Left cardiac atrium (tissue), 4 donors: ENCODE measurements around the gene SST. TPM values are rescaled to one million over a fixed set of nuclear protein-coding genes. Genes with fewer than 3 reads are reported as not detected.
"Not testable (repeated sequence)": the region's sequence is repeated elsewhere in the genome, so short reads cannot be mapped to it uniquely, and the experiment has no call there.

ENCODE experiments used
- ATAC-seq, 2 donors: fragments of 200-7000 bp; cut with Tn5 transposase; one replicate each; pipeline ENCODE4 v1.9.1; 2020; ENCODE audit warnings: mild to moderate bottlenecking in 2 of 2, moderate library complexity in 2 of 2
- DNase-seq: peaks from one replicate; pipeline ENCODE4 v3.0.0-alpha.2; 2020
- intact Hi-C, 2 donors: fragments of 100-400 bp; cut with DNase I; formaldehyde crosslinking; loops; one replicate each; pipeline versions ENCODE4 v1.14.1 to v1.15.1; 2022 to 2023
- total RNA-seq, 2 donors: library from RNA; stranded (reverse); fragmentation: NEBNext Ultra II Directional; extraction: Animal tissue kit (Norgen Biotek cat#: 25700); gene quantifications; one replicate each; pipeline ENCODE4 v1.2.1, GENCODE V29; 2021
- donor health status: DM: no; HTN: yes; CAD: no.
- donor health status: DM: no; HTN: yes; CAD: no; lungs with severe emphysema.
- donor health status: DM: yes; HTN: yes; CAD: no.
- donor health status: Dilated cardiomyopathy.

The SST gene
- total RNA-seq, 2 donors from 2014 or later: not detected

DNA sequence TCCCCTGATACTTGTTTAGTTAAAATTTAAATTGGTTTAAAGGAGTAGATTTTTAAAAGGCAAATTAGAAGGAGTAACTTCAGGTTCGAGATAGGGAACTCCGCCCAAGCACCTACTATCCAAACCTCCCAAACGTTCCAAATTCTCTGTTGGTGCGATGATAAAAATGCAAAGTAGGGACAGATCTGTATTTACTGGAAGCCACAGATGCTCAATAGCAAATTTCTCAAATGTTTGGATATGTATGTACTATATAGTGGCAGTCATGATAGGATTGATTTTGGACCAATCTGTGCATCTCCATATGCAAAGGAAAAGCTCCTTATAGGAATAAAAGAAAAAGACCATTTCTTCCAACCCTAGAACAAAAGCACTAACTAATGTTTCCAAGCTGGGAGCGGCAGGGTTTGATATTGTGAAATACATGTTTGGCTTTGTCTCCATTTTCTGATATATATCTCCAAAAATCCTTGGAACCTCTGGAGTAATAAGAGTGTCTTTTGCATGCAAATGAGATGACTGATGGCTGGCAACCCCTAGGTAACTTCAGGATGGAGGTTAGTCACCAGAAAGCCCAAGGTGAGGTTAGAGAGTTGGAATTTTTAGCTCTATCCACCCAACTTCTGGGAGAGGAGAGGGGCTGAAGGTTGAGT is 16.6 kb upstream of the SST start:
- ATAC-seq (no peak), DNase-seq (no peak)
- intact Hi-C loops: no loop called here

GRCh38 chr3:187685948-187686347 is 15.8 kb upstream of the SST start:
- DNase-seq: no peak
- intact Hi-C loops: no loop called here
- no peak for ATAC-seq

DNA sequence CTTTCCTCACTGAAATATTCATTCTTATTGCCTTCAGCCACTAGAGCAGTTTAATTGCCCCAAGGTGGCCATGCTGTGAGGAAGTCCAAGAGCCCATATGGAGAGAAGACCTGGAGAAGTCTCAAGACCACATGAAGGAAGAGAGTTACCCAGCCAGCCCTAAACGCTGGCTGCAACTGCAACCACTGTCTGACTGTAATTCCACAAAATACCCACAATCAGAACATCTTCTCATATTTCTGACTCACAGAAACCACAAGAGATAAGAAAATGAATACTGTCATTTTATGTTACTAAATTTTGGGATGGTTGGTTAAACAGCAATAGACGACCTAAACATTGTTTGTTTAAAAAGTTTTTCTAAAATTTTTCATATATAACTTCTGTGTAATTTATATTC is 14.7 kb upstream of the SST start:
- DNase-seq (no peak), ATAC-seq (no peak)
- intact Hi-C loops: no loop called here

DNA sequence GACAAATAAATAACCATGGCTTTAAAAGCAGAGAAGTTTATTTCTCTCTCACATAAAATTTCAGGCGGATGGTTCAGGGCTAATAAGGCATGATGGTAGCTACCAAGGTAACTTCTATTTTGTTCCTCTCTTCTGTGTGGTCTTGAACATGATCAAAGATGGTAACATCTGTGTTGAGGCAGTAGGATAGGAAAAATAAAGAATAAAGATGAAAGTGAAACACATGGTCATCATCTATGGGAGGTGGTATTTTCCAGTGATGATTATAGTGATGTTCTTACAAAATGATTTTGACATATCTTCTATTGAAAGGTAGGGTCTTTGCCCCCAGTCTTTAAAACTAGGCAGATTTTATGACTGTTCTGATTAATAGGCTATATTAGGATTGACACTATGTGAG is 14.2 kb upstream of the SST start:
- ATAC-seq (no peak), DNase-seq (no peak)
- intact Hi-C loops: no loop called here

GRCh38 chr3:187681756-187682155 is 11.6 kb upstream of the SST start:
- DNase-seq, ATAC-seq: not testable (repeated sequence)
- intact Hi-C loops: loop anchor here in 1 of 2 donors (2.0 kb wide), 1 partner anchor 363 kb away; no protein-coding TSS in a partner anchor

DNA sequence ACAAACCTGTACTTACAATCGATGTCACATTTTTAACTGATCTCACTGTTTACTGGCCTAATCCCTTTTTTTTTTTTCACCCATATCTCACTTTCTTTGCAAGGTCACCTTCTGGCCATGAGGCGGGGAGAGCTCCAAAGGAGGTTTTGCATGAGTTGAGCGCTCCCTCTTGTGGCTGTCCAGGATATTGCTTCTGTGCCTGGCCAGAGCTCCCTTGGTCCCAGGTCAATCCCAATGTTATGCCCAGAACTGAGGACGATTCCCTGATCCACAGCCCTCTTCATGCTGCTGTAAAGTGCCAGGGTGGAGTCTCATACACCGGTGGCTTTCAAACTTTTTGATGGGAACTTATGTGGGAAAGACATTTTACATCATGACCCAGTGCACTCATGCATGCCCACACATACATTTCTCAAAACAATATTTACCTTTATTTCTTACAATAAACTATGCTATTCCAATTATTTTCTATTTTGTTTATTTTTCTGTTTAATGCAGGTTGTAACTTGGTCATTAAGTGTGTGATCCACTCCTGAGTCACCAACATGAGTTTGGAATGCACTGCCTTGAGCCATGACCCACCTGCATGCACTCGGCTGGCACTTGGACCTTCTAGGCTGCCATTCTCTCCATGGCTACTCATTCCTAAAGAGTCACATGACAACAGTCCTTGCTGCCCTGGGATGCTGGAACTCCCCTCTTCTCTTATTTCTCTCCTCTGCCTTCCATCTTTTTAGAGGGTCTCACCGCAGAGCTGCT is 9.6 kb upstream of the SST start:
- peak; percentile 91 to 96 for ATAC-seq
- DNase-seq: peak; percentile 81
- intact Hi-C loops: loop anchor here (1.0 to 10.0 kb wide), 8 partner anchors 35 to 461 kb away; no protein-coding TSS in a partner anchor

DNA sequence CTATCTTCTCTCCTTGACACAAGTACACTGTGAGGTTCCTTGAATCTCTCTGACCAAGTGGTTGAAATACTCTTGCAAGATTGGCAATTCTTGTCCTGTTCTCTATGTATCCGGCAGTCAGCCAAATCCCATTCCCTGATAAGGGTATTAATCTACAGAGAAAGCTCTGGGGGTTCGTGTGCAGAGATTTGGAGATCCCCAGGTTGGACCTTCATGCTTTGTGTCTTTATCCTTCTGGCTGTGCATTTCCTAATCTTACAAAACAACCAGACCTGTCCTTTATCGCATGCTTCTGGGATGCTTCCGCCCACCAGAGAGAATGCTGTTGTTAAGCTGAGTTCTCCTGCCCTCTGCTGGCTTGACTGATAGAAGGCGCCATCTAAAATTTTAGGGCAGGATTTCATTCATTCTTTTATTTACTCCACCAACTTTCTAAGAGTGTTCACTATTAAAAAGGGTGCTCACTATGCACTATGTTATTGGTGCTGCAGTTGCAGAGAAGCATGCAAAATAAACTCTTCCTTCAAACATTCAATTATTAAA is 8.6 kb upstream of the SST start:
- peak; percentile 53 for DNase-seq
- intact Hi-C loops: loop anchor here (1.0 to 10.0 kb wide), 7 partner anchors 36 to 459 kb away; no protein-coding TSS in a partner anchor
- peak; percentile 86 to 88 for ATAC-seq

DNA sequence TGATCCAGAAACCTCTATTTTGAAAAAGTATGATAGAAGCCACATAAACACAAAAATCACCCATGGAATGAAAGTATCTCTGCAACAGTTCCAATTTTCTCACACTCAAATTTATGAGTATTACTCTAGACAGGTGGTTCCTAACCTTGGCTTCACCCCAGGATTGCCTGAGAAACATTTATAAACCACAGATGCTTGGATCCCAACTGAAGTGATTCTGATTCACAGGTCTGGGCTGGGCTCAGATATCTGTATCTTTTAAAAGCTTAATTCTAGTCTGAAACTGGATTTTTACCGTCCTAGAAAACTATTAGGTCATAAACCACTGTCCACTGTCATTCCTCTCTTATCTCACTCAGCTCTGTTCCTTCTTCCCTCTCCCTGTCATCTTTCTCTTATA is 7.4 kb upstream of the SST start:
- DNase-seq (no peak), ATAC-seq (peak in 1 of 2 donors; percentile 52)
- intact Hi-C loops: loop anchor here (2.0 to 10.0 kb wide), 5 partner anchors 37 to 453 kb away; no protein-coding TSS in a partner anchor

DNA sequence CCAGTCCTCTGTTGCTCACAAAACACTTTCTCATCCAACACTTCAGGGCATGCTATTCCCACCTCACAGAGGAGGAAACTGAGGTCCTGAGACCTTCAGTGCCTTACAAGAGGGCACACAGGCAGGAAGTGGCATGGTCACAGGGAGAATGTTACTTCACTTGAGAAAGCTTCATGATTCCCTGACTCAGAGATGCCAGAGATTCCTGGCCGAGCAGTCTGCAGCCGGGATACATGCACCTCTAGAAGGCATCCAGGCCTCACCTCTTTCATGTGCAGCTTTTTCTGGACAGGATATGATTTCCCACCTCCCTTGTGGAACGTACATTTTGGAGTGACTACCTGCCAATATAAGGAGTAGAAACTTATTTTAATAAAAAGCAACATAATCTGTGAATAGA is 2.8 kb upstream of the SST start:
- no peak for ATAC-seq
- intact Hi-C loops: loop anchor here in 1 of 2 donors (10.0 kb wide), 2 partner anchors 58 to 448 kb away; no protein-coding TSS in a partner anchor
- DNase-seq: no peak

DNA sequence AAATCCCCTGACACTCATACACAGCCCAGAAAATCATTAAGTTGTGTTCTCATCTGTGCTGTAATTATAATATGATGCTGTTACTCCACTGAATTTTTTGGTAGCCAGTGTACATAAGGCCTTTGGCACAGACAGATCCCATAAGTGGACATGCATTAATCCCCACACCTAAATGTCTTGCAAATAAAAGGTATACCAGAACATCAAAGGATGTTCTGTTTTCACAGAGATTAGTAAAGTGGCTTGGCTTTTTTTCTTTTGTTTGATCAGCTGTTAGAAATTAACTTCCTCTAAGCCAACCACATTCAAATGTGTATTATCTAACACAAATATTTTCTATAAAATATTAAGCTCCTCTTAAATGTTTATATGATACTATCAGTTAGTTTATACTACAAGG is 2.7 kb downstream of the SST start:
- intact Hi-C loops: no loop called here
- no peak for ATAC-seq
- DNase-seq: no peak

DNA sequence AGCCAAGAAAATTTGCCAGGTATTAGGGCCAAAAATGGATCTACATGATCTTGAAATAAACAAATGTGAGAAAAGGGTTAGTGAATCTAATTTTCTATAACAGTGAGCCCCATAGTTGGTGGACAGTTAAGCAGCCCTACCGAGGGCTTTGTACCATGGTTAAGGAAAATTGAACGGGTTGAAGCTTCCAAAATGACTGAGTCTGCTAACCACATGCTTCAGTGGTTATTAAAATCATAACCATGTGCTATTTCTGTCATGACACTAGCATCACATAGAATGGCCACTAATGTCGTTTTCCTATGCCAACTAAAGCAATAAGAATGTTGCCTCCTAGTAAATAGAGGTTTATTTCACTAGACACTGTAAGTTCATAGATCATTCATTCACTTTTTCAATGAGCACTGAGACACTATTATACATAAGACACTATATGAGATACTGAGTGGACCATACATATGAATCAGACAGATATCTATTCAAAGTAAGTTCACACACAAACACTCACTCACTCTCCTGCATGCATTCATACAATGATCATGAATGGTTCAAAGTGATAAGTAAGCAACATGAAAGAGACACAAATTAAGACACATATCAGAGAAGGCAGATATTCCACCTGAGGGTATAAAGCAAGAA is 4.3 kb downstream of the SST start:
- ATAC-seq (no peak), DNase-seq (no peak)
- intact Hi-C loops: no loop called here

DNA sequence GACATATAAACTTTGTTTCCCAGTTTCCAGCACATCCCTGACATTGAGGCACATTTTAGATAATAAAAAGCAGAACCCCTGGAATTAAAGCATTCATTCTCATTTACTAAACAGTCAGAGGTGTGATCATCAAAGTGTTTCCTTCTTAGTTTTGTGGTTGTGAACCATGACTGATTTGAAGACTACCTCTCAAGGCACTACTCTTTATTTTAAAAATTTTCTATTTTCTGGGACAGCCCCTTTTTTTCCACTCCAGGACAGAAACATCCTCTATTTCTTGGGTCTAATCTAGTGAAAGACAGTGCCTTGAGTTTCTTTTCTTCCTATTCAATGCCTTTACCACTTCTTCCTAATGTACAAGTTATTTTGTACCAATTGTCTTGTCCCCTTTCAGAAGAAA is 5.2 kb downstream of the SST start:
- ATAC-seq: no peak
- intact Hi-C loops: no loop called here
- no peak for DNase-seq

DNA sequence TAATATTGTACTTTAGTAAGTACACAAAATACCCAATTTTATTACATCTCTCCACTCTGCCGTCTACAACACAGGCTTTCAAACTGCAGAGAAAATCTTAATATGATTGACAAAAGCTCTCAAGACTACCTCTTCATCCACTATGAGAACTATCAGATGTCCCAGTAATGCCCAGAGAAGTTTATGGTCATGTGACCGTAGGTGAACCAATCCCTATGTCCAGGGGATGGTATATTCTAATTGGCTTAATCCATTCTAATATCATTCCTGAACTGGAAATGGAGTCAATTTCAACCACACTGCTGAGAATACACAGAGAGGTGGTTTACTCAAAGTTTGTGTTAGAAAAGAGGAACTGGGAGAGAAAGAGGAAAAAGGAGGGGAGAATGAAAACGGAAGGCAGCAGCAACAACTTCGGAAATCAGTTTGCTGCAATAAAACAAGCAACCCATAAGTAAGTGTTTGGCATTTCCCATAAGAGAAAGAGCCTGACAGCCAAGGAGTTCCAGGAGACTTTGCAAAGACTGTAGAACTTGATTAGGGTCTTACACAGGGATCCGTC is 7.3 kb downstream of the SST start:
- ATAC-seq: no peak
- DNase-seq: no peak
- intact Hi-C loops: no loop called here

DNA sequence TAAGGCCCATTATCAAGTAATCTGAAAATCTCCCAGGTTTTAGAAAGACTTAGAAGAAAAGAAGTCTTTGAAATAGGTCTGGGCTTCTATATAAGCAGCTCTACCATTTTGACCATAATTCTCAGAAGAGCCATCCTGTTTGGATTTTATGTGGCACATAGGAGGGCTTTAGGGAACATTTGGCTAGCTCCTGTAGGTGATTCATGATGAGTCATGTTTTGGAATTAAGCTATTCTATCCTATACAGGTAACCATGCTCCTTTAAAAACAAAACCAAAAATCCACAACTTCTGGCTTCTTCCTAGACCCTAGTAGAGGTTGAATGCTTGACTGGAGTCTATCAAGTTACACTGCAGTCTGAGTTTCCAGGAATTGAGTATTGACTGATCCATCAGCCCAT is 8.9 kb downstream of the SST start:
- ATAC-seq (no peak), DNase-seq (no peak)
- intact Hi-C loops: no loop called here

- no peak for DNase-seq
- ATAC-seq: no peak
- intact Hi-C loops: no loop called here
Observed at GRCh38 chr3:187651282-187651681, 18.9 kb downstream of the SST start.

DNA sequence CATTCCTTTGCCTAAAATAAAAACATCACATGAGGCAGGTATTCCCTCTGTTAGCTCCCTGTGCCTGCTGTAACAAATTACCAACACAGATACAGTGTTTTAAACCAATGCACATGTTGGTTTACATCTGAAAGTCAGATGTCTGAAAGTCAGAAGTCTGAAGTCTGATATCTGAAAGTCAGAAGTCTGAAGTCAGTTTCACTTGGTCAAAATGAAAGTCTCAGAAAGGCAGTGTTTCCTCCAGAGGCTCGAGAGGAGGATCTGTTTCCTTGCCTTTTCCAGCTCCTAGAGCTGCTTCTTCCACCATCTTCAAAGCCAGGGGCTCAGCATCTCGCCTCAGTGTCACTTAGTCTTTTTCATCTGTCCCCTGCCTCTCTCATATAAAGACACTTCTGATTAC is 22.0 kb downstream of the SST start:
- intact Hi-C loops: no loop called here
- DNase-seq: no peak
- ATAC-seq: no peak

DNA sequence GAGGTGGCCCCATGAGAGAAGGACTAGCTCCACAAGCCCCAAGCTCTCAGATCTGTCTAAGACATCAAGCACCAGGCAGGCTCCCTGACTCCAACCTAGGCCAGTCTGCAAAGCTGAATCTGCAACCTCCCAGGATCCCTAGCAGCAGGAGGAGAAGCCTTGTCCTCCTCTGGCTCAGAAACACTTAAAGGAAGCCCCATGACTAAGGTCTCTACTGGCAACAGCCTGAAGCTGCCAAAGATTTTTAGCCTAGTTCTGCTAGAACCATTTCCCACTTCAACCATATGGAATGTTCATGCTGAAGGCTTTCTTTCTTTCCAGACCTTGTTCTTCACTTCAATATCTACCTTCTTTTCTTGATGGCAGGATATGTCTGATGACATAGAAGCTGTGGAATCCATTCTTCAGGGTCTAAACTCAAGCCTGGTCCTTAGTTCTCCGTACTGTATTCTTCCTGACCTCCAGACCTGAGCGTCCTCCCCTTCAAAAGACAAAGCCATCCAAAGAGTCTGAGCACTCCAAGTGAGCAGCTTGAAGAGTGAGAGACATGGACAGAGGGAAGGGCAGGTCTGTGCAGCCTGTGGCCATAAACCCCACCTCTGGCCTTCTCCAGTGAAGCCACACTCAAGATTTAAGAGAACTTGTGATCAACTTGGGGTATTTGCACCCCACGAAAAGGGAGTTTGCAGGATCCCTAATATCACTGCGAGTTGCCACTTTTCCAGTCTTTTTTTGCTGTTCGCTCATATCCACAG is 23.1 kb downstream of the SST start:
- no peak for ATAC-seq
- intact Hi-C loops: no loop called here
- no peak for DNase-seq

DNA sequence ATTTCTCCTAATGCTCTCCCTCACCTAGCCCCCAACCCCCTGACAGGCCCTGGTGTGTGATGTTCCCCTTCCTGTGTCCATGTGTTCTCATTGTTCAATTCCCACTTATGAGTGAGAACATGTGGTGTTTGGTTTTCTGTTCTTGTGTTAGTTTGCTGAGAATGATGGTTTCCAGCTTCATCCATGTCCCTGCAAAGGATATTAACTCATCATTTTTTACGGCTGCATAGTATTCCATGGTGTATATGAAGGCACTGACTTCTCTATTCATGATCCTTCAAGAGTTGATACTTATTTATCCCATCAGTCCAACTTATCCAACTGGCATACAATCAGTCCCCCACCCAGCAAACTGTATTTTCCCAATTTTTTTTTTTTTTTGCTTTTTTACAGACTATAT is 24.8 kb downstream of the SST start:
- DNase-seq, ATAC-seq, intact Hi-C loops: not testable (repeated sequence)

DNA sequence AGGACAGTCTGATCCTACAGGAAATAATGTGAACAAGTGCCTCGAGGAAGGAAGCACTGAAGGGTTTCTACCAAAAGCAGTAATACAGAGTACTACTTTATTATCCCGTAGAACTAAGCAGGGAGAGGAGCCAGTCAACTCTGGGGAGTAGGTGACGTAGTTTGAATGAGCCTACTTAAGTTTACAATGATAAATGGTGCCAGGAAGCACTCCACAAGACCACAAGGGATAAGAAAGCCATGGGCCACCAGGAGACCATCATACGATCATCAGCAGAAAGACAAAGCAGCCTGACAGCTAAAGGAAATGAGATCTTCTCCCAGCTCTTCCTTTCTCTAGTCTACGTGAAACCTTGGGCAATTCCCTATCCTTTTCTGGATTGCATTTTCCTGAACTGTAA is 27.3 kb downstream of the SST start:
- ATAC-seq: no peak
- intact Hi-C loops: no loop called here
- no peak for DNase-seq
